Left renal cortex interstitium (tissue), 4 donors: ENCODE measurements around the gene BHLHA15. TPM values are rescaled to one million over a fixed set of nuclear protein-coding genes. Genes with fewer than 3 reads are reported as not detected.

Source experiments
- DNase-seq, 4 donors: peaks; one replicate each; pipeline ENCODE4 v3.0.0-alpha.2; 2013; ENCODE audit warnings: low read depth in 4 of 4, low spot score in 2 of 4, missing footprints in 1 of 4
- polyA plus RNA-seq, 4 donors: library from polyadenylated mRNA; unstranded; fragments of 120-200 nt; gene quantifications; one replicate each; pipeline ENCODE4 v1.2.1, GENCODE V29; 2013; ENCODE audit not compliant: insufficient read length in 4 of 4

The BHLHA15 gene
- polyA plus RNA-seq, 4 donors: 0.20 to 0.43 (median 0.32) TPM

DNA sequence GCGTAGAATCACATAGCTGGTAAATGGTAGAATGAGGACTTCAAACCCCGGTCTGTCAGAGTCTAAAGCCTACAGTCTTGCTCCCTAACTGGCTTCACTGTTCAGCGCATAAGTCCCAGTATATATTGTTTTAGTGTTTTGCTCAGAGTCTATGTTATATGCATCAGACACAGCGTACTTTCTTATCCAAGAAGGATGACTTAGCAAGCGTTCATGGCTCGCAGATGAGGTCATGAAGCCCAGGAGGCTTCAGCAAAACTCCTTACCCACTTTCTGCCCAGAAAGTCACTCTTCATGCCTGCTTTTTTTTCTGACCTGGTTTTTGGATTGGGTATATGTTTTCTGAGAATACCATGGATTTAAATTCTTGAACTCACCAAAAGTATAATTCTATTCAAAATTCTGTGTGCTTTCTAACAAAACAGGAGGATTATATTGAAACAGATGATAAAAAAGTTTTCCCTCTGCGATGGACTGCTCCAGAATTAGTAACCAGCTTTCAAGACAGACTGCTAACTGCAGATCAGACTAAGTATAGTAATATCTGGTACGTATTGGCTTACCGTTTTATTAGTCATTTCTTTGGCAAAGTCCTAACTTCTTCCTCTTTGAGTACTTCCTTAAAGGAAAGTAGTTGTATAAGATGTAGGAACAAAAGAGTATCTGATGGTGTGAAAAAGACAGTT lies 24.6 kb upstream of the BHLHA15 start:
- no peak for DNase-seq

DNA sequence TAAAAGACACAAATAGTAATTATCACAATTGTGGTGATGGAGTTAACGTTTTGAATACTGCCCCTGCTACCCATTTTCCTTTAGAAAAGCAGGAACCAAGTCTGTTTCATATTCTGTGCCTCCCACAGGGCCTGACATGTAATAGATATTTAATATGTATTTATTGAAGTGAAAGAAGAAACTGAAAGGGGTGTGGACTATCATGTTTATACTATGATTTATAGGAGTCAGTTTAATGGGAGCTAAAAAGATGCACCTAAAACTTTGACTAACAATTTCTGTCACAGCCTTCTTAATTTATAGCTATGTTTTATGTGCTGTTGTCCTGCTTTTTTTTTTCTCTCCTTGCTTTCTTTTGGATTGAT lies 24.1 kb upstream of the BHLHA15 start:
- no peak for DNase-seq

DNA sequence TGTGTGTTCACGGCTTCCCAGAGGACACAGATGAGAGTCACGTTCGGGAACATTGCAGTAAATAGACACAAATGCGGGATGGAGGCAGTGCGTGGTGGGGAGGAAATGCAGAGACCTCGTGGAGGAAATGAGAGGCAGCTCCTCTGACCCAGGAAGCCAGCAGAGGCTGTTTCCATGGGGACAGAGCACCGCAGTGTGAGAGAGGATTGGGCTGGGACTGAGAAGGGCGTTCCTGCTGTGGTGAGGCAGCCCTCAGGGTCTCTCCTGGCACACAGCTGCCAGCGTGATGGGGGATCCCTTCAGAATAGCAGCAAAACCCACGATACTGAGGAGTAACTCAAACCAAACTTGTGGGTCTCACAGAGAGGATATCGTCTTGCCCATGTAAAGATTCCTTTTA lies 21.7 kb upstream of the BHLHA15 start:
- DNase-seq: no peak

DNA sequence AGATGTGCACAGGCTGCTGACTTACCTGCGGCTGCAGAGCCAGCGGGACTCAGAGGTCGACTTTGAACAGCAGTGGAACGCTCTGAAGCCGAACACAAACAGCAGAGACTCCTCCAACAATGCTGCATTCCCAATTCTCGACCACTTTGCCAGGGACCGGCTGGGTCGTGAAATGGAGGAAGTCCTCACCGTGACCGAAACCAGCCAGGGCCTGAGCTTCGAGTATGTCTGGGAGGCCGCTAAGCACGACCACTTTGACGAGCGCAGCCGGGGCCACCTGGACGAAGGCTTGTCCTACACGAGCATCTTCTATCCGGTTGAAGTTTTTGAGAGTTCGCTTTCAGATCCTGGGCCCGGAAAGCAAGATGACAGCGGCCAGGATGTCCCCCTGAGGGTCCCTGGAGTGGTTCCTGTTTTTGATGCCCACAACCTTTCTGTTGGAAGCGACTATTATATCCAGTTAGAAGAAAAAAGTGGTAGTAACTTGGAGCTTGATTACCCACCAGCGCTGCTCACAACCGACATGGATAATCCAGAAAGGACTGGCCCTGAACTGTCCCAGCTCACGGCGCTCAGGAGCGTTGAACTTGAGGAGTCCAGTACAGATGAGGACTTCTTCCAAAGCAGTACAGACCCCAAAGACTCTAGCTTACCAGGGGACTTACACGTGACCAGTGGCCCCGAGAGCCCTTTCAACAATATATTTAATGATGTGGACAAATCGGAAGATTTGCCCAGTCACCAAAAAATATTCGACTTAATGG lies 19.4 kb upstream of the BHLHA15 start:
- DNase-seq: no peak

DNA sequence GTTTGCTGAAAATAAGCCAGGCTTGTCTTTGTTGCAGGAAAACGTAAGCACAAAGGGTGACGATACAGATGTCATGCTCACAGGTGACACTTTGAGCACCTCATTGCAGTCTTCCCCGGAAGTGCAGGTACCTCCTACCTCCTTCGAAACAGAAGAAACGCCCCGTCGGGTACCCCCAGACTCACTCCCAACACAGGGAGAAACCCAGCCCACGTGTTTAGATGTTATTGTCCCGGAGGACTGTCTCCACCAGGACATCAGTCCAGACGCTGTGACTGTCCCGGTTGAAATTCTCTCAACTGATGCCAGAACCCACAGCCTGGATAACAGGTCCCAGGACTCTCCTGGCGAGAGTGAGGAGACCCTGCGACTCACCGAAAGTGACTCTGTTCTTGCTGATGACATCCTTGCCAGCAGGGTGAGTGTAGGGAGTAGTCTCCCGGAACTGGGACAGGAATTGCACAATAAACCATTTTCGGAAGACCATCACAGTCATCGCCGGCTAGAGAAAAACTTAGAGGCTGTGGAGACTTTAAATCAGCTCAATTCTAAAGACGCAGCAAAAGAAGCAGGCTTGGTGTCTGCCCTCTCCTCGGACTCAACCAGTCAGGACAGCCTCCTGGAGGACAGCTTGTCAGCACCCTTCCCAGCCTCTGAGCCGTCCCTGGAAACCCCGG lies 18.3 kb upstream of the BHLHA15 start:
- no peak for DNase-seq

DNA sequence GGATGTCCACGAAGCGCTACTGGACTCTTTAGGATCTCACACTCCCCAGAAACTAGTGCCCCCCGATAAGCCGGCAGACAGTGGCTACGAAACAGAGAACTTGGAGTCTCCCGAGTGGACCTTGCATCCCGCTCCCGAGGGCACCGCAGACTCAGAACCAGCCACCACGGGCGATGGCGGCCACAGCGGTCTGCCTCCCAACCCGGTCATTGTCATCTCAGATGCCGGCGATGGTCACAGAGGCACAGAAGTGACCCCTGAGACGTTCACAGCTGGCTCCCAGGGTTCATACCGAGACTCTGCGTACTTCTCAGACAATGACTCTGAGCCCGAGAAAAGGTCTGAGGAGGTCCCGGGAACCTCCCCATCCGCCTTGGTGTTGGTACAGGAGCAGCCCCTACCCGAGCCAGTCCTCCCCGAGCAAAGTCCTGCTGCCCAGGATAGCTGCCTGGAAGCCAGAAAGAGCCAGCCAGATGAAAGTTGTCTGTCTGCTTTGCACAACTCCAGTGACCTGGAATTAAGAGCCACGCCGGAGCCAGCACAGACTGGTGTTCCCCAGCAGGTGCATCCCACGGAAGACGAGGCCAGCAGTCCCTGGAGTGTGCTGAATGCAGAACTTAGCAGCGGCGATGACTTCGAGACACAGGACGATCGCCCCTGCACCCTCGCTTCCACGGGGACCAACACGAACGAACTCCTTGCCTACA lies 17.6 kb upstream of the BHLHA15 start:
- no peak for DNase-seq

DNA sequence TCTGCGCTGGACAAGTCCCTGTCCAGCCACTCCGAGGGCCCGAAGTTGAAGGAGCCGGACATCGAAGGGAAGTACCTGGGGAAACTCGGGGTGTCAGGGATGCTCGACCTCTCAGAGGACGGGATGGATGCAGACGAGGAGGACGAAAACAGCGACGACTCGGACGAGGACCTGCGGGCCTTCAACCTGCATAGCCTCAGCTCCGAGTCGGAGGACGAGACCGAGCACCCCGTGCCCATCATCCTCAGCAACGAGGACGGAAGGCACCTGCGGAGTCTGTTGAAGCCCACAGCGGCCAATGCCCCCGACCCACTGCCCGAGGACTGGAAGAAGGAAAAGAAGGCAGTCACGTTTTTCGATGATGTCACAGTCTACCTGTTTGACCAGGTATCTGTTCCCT lies 17.1 kb upstream of the BHLHA15 start:
- DNase-seq: no peak

DNA sequence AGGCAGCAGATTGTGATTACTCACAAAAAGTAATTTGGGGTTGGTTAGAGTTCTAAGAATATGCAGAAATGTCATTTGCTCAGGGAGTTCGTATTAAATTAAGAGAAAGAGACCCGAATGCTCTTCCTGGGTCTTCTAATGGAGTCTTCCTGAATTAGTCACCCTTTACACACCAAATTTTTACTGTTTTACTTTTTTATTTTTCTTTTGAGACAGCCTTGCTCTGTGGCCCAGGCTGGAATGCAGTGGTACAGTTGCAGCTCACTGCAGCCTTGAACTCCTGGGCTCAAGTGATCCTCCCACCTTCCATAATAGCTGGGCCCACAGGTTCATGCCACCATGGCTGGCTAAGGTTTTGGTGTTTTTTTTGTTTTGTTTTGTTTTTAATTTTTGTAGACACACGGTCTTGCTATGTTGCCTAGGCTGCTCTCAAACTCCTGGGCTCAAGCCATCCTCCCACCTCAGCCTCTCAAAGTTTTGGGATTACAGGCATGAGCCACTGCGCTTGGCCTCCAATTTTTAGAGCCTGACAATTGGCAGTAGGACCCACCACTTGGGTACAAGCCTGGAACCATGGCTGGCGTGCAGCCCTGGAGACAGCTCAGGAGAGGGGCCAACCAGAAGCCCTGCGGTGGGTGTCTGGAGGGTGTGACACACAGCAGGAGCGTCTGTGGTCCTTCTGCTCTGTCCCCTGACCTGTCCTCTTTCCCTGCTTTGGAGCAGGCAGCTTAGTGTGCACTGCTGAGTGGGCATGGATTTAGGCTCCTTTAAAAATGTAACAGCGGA lies 16.4 kb upstream of the BHLHA15 start:
- DNase-seq: no peak

DNA sequence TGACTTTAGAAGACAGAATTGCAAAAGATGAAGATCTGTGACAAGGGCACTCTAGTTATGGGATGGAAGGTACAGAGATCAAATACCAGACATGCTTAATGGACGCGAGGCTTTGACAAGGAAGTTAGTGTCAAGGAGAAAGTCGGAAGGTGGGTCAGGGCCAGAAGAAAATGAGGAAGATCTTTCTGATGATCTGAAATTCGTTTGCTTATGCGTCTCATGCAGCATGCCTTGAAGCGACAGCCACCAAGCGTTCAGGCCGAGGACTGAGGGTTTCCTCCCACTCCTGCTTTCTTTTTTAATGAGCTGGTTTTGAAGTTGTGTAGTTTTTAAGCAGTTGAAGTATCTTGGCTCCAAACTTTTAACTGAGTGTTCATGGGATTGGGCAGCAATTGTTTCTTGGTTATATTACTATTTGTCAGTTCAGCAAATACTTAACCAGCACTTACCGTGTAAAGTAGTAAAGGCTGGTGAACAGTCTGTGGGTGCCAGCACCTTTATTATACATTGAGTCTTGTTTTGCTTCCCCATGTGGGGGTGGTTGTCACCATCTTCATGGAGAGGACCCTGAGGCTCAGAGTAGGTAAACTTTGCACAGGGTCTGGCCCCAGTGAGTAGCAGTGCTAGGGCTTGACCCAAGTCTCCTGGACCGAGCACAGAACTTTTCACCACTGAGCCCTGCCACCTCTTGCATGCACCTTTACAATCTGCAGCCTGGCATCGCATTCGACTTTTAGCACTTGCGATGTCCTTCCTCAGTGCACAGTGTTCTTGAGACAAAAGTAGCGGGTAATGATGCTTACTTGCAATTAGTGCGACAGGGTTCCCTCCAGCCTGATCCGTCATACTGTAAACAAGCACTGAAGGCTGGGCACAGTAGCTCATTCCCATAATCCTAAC lies 14.3 kb upstream of the BHLHA15 start:
- DNase-seq: no peak

DNA sequence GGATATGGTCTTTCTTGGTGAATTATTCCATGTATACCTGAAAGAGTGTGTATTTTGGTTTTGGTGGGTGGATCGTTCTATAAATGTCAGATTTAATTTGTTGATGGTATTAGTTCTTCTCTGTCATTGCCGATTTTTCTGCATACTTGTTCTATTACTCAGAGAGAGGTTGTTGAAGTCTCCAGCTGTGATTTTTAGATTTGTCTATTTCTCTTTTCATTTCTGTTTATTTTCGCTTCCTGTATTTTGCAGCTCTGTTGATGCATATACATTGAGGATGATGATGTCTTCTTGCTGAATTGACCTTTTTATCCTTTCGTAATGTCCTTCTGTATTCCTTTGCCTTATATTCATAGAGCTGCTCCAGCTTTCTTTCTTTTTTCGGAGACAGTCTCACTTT lies 12.1 kb upstream of the BHLHA15 start:
- no peak for DNase-seq

DNA sequence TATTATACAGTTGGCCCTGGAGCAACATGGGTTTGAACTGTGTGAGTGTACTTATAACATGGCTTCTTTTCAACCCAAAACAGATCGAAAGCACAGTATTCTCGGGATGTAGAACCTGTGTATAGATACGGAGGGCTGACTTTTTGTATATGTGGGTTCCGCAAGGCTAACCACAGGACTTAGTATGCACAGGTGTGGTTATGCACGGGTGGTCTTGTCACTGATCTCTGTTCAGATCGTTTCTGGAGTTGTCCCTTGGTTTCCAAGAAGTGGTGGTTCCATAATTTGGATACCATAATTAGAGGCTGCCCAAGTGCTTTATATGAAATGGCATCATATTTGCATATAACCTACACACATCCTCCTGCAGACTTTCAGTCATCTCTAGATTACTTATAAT lies 10.9 kb upstream of the BHLHA15 start:
- DNase-seq: no peak

DNA sequence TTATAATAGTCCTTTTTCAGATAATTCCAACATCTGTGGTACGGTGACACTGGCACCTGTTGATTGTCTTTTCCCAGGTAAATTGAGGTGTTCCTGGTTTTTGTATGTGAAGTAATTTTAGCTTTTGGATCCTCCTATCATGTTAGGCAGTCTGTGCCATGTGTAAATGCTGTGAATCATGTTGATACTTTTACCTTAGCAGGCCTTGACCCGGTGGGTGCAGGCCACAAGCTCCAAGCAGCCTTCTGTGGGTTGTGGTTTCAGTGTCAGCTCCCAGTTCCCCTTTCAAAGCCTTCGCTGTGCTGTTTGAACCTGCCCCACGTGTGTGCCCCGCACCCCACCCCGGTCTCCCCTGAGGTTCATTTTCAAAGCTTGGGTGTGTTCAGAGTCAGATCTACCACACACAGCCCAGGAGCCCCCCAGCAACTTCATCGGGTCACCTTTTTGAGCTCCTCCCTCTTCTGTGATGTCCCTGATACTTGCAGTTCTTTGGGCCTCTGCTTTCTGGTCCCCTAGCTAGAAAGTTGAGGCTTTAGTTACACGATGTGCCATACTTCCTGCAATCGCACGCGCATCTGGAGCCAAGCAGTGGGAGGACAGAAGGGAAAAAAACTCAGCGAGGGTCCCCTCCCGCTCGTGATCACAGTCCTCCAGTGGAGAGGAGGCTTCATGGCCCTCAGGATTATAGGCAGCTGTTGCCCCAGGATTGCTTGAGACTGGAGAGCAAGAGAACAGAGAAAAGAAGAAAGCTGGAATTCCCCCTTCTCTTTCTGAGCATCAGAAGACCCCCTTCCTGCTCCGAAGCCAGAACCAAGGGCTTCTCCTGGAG lies 8.7 kb upstream of the BHLHA15 start:
- DNase-seq: no peak

DNA sequence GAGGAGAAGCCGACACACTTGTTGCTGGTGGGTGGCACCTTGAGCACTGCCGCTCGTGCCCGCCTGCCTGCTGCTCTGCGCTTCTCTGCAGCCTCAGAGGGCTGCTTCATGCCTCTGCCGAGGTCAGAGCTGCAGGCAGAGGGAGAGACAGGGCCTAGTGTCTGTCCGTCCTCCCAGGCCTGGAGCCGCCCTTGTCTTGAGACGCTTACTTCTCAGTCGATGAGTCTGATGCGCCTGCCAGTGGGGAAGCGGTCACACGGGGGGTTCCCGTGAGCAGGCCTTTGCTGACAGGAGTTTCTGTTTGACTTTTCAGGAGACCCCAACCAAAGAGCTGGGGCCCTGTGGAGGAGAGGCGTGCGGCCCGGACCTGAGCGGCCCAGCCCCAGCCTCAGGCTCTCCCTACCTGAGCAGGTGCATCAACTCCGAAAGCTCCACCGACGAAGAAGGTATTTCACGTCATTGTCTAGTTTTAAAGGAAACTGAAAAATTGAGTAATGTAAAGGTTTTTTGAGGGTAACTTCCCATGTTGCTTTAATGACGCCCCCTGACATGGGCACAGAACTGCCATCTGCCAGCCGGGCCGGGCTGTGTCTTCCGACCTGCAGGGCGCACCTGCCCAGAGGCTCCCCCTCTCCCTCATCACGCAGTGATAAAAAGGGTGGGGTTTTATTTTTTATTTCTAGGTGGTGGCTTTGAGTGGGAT lies 7.8 kb upstream of the BHLHA15 start:
- no peak for DNase-seq

DNA sequence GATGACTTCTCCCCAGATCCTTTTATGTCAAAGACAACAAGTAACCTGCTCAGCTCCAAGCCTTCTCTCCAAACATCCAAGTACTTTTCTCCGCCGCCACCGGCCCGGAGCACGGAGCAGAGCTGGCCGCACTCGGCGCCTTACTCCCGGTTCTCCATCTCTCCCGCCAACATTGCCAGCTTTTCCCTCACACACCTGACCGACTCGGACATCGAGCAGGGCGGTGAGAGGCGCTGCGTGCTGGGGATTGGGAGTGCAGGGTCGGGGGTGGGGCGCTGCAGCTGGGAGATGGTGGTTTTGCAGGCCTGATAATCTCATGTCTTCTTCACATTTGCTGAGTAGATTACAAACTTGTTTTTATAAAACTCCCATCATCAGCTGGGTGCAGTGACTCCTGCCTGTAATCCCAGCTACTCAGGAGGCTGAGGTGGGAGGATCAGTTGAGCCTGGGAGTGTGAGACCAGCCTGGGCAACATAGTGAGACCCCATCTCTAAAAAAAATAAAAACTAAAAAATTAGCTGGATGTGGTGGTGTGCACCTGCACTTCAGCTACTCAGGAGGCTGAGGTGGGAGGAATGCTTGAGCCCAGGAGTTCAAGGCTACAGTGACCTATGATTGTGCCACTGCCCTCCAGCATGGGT lies 7.2 kb upstream of the BHLHA15 start:
- no peak for DNase-seq

DNA sequence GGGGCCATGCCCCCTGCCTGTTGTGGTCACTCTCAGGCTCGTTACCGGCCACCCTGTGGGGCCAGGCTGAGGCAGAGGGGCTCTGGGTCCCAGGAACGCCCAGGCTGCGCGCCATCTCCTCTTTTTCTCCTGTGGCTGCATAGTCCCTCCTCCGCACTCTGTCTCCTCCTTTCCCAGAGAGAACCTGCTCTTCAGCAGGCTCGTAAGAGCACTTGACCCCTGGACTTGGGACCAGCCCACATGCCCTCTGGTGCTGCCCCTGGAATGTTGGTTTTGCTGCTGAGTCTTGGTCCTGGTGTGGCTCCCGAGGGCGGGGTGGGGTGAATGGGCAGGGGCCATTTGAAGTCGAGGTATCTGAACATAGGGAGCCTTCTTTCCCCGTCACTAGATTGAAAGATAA lies 6.6 kb upstream of the BHLHA15 start:
- DNase-seq: no peak

DNA sequence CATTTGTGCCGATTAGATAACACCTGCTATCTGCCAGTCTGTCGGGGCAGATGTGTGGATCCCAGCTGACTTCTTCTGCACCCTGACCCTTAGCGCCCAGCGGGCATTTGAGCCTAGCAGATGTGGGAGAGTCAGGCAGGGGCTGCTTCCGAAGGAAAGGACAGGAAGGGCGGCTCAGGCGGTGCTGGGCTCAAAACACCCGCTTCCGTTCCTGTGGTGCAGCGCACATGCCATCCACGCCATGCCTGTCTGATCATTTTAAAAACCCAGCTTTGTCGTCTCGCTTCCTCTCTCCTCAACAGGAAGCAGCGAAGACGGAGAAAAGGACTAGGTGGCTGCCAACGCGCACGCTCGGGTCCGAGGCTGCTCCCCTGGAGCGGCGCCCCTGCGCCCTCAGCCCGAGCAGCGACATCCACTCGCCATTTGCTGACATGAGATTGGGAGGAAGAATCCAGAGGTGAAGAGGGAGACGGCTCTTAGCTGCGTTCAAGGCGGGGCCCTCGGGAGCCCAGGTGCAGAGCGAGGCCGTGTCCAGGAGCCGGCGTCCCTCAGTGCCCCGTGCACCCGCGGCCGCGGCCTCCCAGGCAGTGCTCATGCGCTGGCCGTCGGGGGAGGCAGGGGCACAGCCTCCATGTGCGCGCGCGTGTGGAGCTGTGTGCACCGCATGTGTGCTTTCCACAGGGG lies 5.9 kb upstream of the BHLHA15 start:
- DNase-seq: no peak
